Neural cell (in vitro differentiated cells): ENCODE measurements around the gene CREBL2. TPM values are rescaled to one million over a fixed set of nuclear protein-coding genes. Genes with fewer than 3 reads are reported as not detected.

Experiments
- H2AFZ ChIP-seq: fragments of 200-600, 300-800 bp; sonication (generic), shearing (Covaris generic); 2 replicates; pipeline ENCODE4 v1.6.0; 2014; ENCODE audit warnings: low read depth, mild to moderate bottlenecking, antibody characterized with exemption, low read length, moderate library complexity
- H3F3A ChIP-seq: fragments of 200-600 bp; shearing (Covaris generic); 2 replicates; pipeline ENCODE4 v1.6.1; 2016; ENCODE audit warnings: mild to moderate bottlenecking, moderate library complexity, mixed read lengths, antibody characterized with exemption, low read length; ENCODE audit not compliant: insufficient read depth, poor library complexity, severe bottlenecking
- H3K27ac ChIP-seq: fragments of 200-600, 300-800 bp; sonication (generic), shearing (Covaris generic); 2 replicates; pipeline ENCODE4 v1.5.1; 2014; ENCODE audit warnings: mild to moderate bottlenecking, low read length, moderate library complexity
- H3K27me3 ChIP-seq: fragments of 300-800, 200-600 bp; sonication (generic), shearing (Covaris generic); 2 replicates; pipeline ENCODE4 v1.6.0; 2014; ENCODE audit warnings: mild to moderate bottlenecking, low read depth, low read length, moderate library complexity; ENCODE audit not compliant: insufficient read depth
- H3K36me3 ChIP-seq: fragments of 300-800, 200-600 bp; sonication (generic), shearing (Covaris generic); 2 replicates; pipeline ENCODE4 v1.5.1; 2014; ENCODE audit warnings: mild to moderate bottlenecking, antibody characterized with exemption, low read length, moderate library complexity; ENCODE audit not compliant: insufficient read depth
- H3K4me2 ChIP-seq: fragments of 300-800, 200-600 bp; sonication (generic), shearing (Covaris generic); 2 replicates; pipeline ENCODE4 v1.6.0; 2014; ENCODE audit warnings: mild to moderate bottlenecking, low read length
- H3K4me3 ChIP-seq: fragments of 300-800, 200-600 bp; sonication (generic), shearing (Covaris generic); 2 replicates; pipeline ENCODE4 v1.5.1; 2014; ENCODE audit warnings: mild to moderate bottlenecking, low read length, moderate library complexity
- H3K79me2 ChIP-seq: fragments of 200-600 bp; shearing (Covaris generic); replicated peaks from 2 replicates; pipeline ENCODE4 v1.6.0; 2014; ENCODE audit warnings: mild to moderate bottlenecking, low read length, moderate library complexity; ENCODE audit not compliant: insufficient read depth
- H3K9ac ChIP-seq: fragments of 300-800, 200-600 bp; sonication (generic), shearing (Covaris generic); 2 replicates; pipeline ENCODE4 v1.6.1; 2016; ENCODE audit warnings: mild to moderate bottlenecking, low read length, mixed read lengths
- H3K9me2 ChIP-seq: fragments of 200-600 bp; shearing (Covaris generic); 2 replicates; pipeline ENCODE4 v1.6.1; 2016; ENCODE audit warnings: mild to moderate bottlenecking, low read length, mixed read lengths; ENCODE audit not compliant: insufficient read depth
- H3K9me3 ChIP-seq: fragments of 200-600, 300-800 bp; sonication (generic), shearing (Covaris generic); 2 replicates; pipeline ENCODE4 v1.6.1; 2016; ENCODE audit warnings: mild to moderate bottlenecking, mixed run types, low read length, moderate library complexity, mixed read lengths
- H4K20me1 ChIP-seq: fragments of 200-600 bp; shearing (Covaris generic); 2 replicates; pipeline ENCODE4 v1.6.1; 2016; ENCODE audit warnings: mild to moderate bottlenecking, mixed run types; ENCODE audit not compliant: insufficient read depth
- CTCF ChIP-seq: fragments of 450-650 bp; IDR thresholded peaks from 2 replicates; pipeline ENCODE4 v1.5.1; 2014; ENCODE audit warnings: antibody characterized with exemption, mild to moderate bottlenecking, moderate library complexity; ENCODE audit not compliant: poor library complexity, severe bottlenecking
- EP300 ChIP-seq: fragments of 450-650 bp; conservative IDR thresholded peaks from 2 replicates; pipeline ENCODE4 v1.6.1; 2014; ENCODE audit warnings: antibody characterized with exemption, mild to moderate bottlenecking, moderate library complexity; ENCODE audit not compliant: poor library complexity, severe bottlenecking
- EZH2 ChIP-seq: fragments of 200-600, 300-800 bp; shearing (Covaris generic), sonication (generic); IDR thresholded peaks from 2 replicates; pipeline ENCODE4 v1.6.1; 2014; ENCODE audit warnings: antibody characterized with exemption, low read length, borderline replicate concordance, mild to moderate bottlenecking; ENCODE audit not compliant: insufficient read depth, poor library complexity, severe bottlenecking
- MXI1 ChIP-seq: fragments of 450-650 bp; conservative IDR thresholded peaks from 2 replicates; pipeline ENCODE4 v1.6.1; 2014; ENCODE audit warnings: antibody characterized with exemption, mild to moderate bottlenecking; ENCODE audit not compliant: poor library complexity, severe bottlenecking
- POLR2AphosphoS5 ChIP-seq: IDR thresholded peaks from 2 replicates; pipeline ENCODE4 v1.6.1; 2012
- RAD21 ChIP-seq: fragments of 450-650 bp; conservative IDR thresholded peaks from 2 replicates; pipeline ENCODE4 v1.6.1; 2014; ENCODE audit warnings: antibody characterized with exemption, mild to moderate bottlenecking, moderate library complexity
- REST ChIP-seq: IDR thresholded peaks from 2 replicates; pipeline ENCODE4 v1.6.1; 2012; ENCODE audit warnings: borderline replicate concordance
- SMC3 ChIP-seq: fragments of 450-650 bp; conservative IDR thresholded peaks from 2 replicates; pipeline ENCODE4 v1.6.1; 2014; ENCODE audit warnings: antibody characterized with exemption, mild to moderate bottlenecking, moderate library complexity; ENCODE audit not compliant: poor library complexity
- TAF1 ChIP-seq: IDR thresholded peaks from 2 replicates; pipeline ENCODE4 v1.6.1; 2012; ENCODE audit warnings: low read depth
- polyA plus RNA-seq: library from polyadenylated mRNA; depleted of rRNA; stranded (reverse); fragments of >200 nt; gene quantifications from 2 replicates; pipeline ENCODE4 v1.2.3, GENCODE V29; 2014

The CREBL2 gene
- polyA plus RNA-seq, 1 donor from 2014 or later: 29.9 TPM

GRCh38 chr12:12663644-12664294 is 52.1 kb downstream of the CREBL2 start:
- Histone ChIP-seq H3K9me3 (no peaks in the 10 kb centered on the region), H3K9me2 (no peaks in the 10 kb centered on the region), H3K27ac (no peak overlapping the region), H3K4me3 (no peak overlapping the region), H2AFZ (no peak overlapping the region), H3K79me2 (peaks cover 28% of the 10 kb centered on the region), H4K20me1 (peaks cover 6% of the 10 kb centered on the region), H3F3A (no peaks in the 10 kb centered on the region), H3K4me2 (no peak overlapping the region), H3K27me3 (no peaks in the 10 kb centered on the region), H3K36me3 (peaks cover 7% of the 10 kb centered on the region), H3K9ac (no peak overlapping the region)
- TF ChIP-seq MXI1 (no peak), EZH2 (no peak), REST (no peak), EP300 (no peak), SMC3 (no peak), TAF1 (no peak), CTCF (no peak), POLR2AphosphoS5 (no peak), RAD21 (no peak)

- Histone ChIP-seq H3K9ac (no peak overlapping the region), H2AFZ (no peak overlapping the region), H4K20me1 (peaks cover 6% of the 10 kb centered on the region), H3K27ac (no peak overlapping the region), H3K4me3 (no peak overlapping the region), H3K36me3 (peaks cover 6% of the 10 kb centered on the region), H3K27me3 (no peaks in the 10 kb centered on the region), H3K79me2 (peaks cover 42% of the 10 kb centered on the region), H3F3A (no peaks in the 10 kb centered on the region), H3K4me2 (no peak overlapping the region), H3K9me3 (no peaks in the 10 kb centered on the region), H3K9me2 (no peaks in the 10 kb centered on the region)
- no peak for TF ChIP-seq CTCF
- no peak for TF ChIP-seq REST
Observed at GRCh38 chr12:12665194-12665593, 53.5 kb downstream of the CREBL2 start.
